Esophagus squamous epithelium (tissue), 4 donors: Measurements from ENCODE around the gene TRIM65.

Experiments
- POLR2A ChIP-seq, 4 donors: fragments of 450-650 bp; IDR thresholded peaks; one replicate each; pipeline ENCODE4 v1.6.1; 2017; ENCODE audit warnings: antibody characterized with exemption in 4 of 4, mild to moderate bottlenecking in 4 of 4, moderate library complexity in 3 of 4
- TF ChIP-seq, protein P1 (sequence below), 6 experiments: fragments of 450-650 bp in 4 of 6; fragments of 200-600 bp in 2 of 6; sonication (generic) in 2 of 6; IDR thresholded peaks; one replicate each; pipeline ENCODE4 v1.5.1; 2016 to 2019; ENCODE audit warnings: antibody characterized with exemption in 6 of 6, mild to moderate bottlenecking in 4 of 6, moderate library complexity in 4 of 6

DNA sequence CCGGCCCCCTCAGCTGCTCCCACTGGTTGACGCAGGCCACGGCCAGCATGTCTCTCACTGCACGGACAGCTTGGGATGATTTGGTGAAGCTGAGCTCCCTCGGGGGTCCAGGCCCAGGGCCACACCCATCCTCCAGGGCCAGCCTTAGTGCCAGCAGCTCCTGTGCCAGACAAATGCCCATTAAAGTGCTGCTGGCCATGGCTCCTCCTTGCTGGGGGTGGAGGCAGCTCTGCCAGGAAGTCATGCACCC, 20.9 kb downstream of the TRIM65 start:
- TF ChIP-seq, protein P1, sequence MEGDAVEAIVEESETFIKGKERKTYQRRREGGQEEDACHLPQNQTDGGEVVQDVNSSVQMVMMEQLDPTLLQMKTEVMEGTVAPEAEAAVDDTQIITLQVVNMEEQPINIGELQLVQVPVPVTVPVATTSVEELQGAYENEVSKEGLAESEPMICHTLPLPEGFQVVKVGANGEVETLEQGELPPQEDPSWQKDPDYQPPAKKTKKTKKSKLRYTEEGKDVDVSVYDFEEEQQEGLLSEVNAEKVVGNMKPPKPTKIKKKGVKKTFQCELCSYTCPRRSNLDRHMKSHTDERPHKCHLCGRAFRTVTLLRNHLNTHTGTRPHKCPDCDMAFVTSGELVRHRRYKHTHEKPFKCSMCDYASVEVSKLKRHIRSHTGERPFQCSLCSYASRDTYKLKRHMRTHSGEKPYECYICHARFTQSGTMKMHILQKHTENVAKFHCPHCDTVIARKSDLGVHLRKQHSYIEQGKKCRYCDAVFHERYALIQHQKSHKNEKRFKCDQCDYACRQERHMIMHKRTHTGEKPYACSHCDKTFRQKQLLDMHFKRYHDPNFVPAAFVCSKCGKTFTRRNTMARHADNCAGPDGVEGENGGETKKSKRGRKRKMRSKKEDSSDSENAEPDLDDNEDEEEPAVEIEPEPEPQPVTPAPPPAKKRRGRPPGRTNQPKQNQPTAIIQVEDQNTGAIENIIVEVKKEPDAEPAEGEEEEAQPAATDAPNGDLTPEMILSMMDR (IDR thresholded peaks at IDR 0.05), result no peak
- TF ChIP-seq POLR2A (IDR thresholded peaks at IDR 0.05), result no peak
